M059J (cell line): ENCODE results near the gene AMIGO3. TPM values are rescaled to one million over a fixed set of nuclear protein-coding genes. Genes with fewer than 3 reads are reported as not detected.
A peak's percentile ranks its signal among the peaks of the same experiment; 100 is the strongest.
"Not testable (repeated sequence)": the region's sequence is repeated elsewhere in the genome, so short reads cannot be mapped to it uniquely, and the experiment has no call there.

Source experiments
- DNase-seq: peaks from one replicate; pipeline ENCODE4 v3.0.0-alpha.2; 2012; ENCODE audit warnings: low read depth
- total RNA-seq: library from RNA; depleted of rRNA; stranded (reverse); fragments of >200 nt; shearing (Covaris generic); gene quantifications from 2 replicates; pipeline ENCODE4 v1.2.3, GENCODE V29; 2014

The AMIGO3 gene
- total RNA-seq, 1 experiment from 2014 or later, result 5.5 TPM

- no peak for DNase-seq
These were observed 7.3 kb downstream of the AMIGO3 start for GRCh38 chr3:49712166-49712565.

- no peak for DNase-seq
These were observed 8.0 kb downstream of the AMIGO3 start for GRCh38 chr3:49711489-49711888.

- no peak for DNase-seq
These were observed 9.6 kb downstream of the AMIGO3 start for GRCh38 chr3:49709852-49710251.

GRCh38 chr3:49707113-49707480, 12.4 kb downstream of the AMIGO3 start:
- DNase-seq, result peak; percentile 61

- no peak for DNase-seq
These were observed 12.9 kb downstream of the AMIGO3 start for GRCh38 chr3:49706456-49707112.

- DNase-seq, result no peak
These were observed 14.0 kb downstream of the AMIGO3 start for GRCh38 chr3:49705390-49705960.

GRCh38 chr3:49704629-49705028, 14.9 kb downstream of the AMIGO3 start:
- no peak for DNase-seq

GRCh38 chr3:49703956-49704355, 15.5 kb downstream of the AMIGO3 start:
- no peak for DNase-seq

GRCh38 chr3:49703443-49703927, 16.0 kb downstream of the AMIGO3 start:
- peak; percentile 60 for DNase-seq

GRCh38 chr3:49702672-49703071, 16.8 kb downstream of the AMIGO3 start:
- DNase-seq, result no peak

GRCh38 chr3:49701388-49702077, 18.0 kb downstream of the AMIGO3 start:
- DNase-seq, result no peak

GRCh38 chr3:49700453-49701128, 18.9 kb downstream of the AMIGO3 start:
- no peak for DNase-seq

GRCh38 chr3:49700014-49700413, 19.5 kb downstream of the AMIGO3 start:
- DNase-seq, result no peak

- DNase-seq, result no peak
These were observed 20.1 kb downstream of the AMIGO3 start for GRCh38 chr3:49699281-49699979.

GRCh38 chr3:49695350-49696015, 24.0 kb downstream of the AMIGO3 start:
- not testable (repeated sequence) for DNase-seq

GRCh38 chr3:49694409-49695070, 24.9 kb downstream of the AMIGO3 start:
- DNase-seq, result not testable (repeated sequence)

GRCh38 chr3:49691481-49691880, 28.0 kb downstream of the AMIGO3 start:
- DNase-seq, result not testable (repeated sequence)

- DNase-seq, result not testable (repeated sequence)
These were observed 28.6 kb downstream of the AMIGO3 start for GRCh38 chr3:49690856-49691255.

- DNase-seq, result not testable (repeated sequence)
These were observed 29.4 kb downstream of the AMIGO3 start for GRCh38 chr3:49689908-49690624.
